ENCODE data around the gene CAD.

The CAD gene

DNA sequence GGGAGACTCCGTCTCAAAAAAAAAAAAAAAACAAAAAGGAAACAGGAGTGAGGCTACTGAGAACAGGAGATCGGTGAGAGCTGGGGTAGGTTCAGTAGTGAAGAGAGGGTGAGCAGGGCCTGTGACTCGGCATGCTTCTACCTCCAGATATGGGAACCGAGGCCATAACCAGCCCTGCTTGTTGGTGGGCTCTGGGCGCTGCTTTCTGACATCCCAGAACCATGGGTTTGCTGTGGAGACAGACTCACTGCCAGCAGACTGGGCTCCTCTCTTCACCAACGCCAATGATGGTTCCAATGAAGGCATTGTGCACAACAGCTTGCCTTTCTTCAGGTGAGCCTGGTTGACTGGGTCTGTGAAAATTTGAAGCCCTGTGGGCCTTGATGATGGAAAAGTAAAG, 6.2 kb downstream of the CAD start:
- DNase-seq: no peak
- TF ChIP-seq POLR2A (IDR thresholded peaks at IDR 0.05; ENCODE audit: low read length) (no peak), GATA1 (IDR thresholded peaks at IDR 0.05; ENCODE audit: low read depth, low read length) (no peak)

DNA sequence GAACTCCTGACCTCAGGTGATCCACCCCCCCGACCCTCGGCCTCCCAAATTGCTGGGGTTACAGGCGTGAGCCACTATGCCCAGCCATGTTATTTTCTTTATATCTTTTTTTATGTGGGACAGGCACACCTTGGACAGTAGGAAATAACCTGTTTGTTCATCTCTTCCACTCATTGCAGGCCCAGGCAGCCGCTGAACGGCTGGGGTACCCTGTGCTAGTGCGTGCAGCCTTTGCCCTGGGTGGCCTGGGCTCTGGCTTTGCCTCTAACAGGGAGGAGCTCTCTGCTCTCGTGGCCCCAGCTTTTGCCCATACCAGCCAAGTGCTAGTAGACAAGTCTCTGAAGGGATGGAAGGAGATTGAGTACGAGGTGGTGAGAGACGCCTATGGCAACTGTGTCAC, 8.4 kb downstream of the CAD start:
- no peak for DNase-seq
- TF ChIP-seq POLR2A (IDR thresholded peaks at IDR 0.05; ENCODE audit: low read length): no peak
- no peak for TF ChIP-seq GATA1 (IDR thresholded peaks at IDR 0.05; ENCODE audit: low read depth, low read length)

DNA sequence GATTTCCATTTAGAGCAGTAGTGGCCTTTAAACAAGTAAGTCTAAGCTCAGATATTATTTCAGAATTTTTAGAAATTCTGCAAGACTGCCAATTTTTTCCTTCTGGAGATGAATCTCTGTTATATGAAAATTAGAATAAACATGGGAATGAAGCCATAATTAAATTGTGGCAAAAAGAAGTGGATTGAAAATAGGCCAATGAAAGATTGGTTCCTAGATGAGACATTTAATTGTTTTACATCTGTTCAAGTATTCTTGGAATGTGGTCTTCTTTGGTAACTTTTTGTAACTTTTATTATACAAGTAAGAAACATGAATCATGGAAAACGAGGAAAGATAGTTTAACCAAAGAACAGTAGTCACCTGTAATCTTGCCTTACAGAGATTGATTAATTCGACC, 10.3 kb downstream of the CAD start:
- TF ChIP-seq GATA1 (IDR thresholded peaks at IDR 0.05; ENCODE audit: low read depth, low read length): no peak
- no peak for TF ChIP-seq POLR2A (IDR thresholded peaks at IDR 0.05; ENCODE audit: low read length)
- no peak for DNase-seq

DNA sequence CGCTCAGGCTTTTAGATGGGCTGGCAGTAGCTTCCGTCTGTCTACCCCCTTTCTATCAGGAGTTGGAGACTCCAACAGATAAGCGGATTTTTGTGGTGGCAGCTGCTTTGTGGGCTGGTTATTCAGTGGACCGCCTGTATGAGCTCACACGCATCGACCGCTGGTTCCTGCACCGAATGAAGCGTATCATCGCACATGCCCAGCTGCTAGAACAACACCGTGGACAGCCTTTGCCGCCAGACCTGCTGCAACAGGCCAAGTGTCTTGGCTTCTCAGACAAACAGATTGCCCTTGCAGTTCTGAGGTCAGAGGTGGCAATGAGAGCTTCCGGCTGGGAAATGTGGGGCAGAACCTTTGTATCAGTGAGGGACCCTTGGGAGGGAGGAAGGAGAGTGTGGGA, 14.8 kb downstream of the CAD start:
- DNase-seq: no peak
- TF ChIP-seq GATA1 (IDR thresholded peaks at IDR 0.05; ENCODE audit: low read depth, low read length): no peak
- TF ChIP-seq POLR2A (IDR thresholded peaks at IDR 0.05; ENCODE audit: low read length): no peak

- no peak for TF ChIP-seq POLR2A (IDR thresholded peaks at IDR 0.05; ENCODE audit: low read length)
- no peak for TF ChIP-seq GATA1 (IDR thresholded peaks at IDR 0.05; ENCODE audit: low read depth, low read length)
- no peak for DNase-seq
These were observed 16.2 kb downstream of the CAD start for GRCh38 chr2:27233341-27233740.

DNA sequence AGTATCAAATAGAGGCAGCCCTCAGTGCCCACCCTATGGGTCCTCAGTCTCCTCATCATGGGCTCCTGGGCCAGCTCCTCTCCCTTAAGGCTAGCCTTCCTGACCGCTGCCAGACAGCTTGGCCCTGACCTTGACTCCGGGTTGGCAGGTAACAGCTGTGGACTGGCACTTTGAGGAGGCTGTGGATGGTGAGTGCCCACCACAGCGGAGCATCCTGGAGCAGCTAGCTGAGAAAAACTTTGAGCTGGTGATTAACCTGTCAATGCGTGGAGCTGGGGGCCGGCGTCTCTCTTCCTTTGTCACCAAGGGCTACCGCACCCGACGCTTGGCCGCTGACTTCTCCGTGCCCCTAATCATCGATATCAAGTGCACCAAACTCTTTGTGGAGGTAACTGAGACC, 19.0 kb downstream of the CAD start:
- TF ChIP-seq GATA1 (IDR thresholded peaks at IDR 0.05; ENCODE audit: low read depth, low read length): no peak
- no peak for TF ChIP-seq POLR2A (IDR thresholded peaks at IDR 0.05; ENCODE audit: low read length)
- DNase-seq: no peak

DNA sequence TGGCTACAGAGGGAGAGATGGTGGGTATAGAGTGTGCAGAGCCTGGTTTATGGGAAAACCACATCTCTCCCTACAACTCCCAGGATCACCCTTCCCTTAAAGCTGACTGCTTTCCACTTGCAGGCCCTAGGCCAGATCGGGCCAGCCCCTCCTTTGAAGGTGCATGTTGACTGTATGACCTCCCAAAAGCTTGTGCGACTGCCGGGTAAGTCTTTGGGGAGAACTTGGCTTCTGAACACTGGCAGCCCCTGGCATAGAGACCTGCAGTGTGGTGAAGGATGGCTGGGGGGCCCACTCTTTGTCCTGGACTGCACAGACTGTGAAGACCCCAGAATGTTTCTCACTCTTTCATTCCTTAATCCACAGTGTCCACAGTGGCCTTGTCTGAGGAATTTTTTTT, 19.5 kb downstream of the CAD start:
- TF ChIP-seq POLR2A (IDR thresholded peaks at IDR 0.05; ENCODE audit: low read length) (no peak), GATA1 (IDR thresholded peaks at IDR 0.05; ENCODE audit: low read depth, low read length) (no peak)
- no peak for DNase-seq

DNA sequence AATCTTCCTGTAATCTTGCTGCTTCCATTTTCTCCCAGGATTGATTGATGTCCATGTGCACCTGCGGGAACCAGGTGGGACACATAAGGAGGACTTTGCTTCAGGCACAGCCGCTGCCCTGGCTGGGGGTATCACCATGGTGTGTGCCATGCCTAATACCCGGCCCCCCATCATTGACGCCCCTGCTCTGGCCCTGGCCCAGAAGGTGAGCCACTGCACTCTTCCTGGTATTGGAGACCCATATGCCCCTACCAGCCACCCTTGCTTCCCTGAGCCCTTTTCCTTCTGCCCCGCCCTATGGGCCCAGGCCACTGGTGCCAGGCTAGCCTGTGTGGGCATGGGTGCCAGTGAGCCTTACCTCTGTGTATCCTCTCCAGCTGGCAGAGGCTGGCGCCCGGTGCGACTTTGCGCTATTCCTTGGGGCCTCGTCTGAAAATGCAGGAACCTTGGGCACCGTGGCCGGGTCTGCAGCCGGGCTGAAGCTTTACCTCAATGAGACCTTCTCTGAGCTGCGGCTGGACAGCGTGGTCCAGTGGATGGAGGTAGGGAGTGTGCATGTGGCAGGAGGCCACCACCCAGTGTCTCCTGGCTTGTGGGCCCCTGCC, 20.3 kb downstream of the CAD start:
- no peak for TF ChIP-seq POLR2A (IDR thresholded peaks at IDR 0.05; ENCODE audit: low read length)
- no peak for TF ChIP-seq GATA1 (IDR thresholded peaks at IDR 0.05; ENCODE audit: low read depth, low read length)

GRCh38 chr2:27238976-27239375, 21.8 kb downstream of the CAD start:
- TF ChIP-seq GATA1 (IDR thresholded peaks at IDR 0.05; ENCODE audit: low read depth, low read length) (no peak), POLR2A (IDR thresholded peaks at IDR 0.05; ENCODE audit: low read length) (no peak)
- no peak for DNase-seq

More for the DNA sequence above, 20.3 kb downstream of the CAD start:
- DNase-seq: no peak

DNA sequence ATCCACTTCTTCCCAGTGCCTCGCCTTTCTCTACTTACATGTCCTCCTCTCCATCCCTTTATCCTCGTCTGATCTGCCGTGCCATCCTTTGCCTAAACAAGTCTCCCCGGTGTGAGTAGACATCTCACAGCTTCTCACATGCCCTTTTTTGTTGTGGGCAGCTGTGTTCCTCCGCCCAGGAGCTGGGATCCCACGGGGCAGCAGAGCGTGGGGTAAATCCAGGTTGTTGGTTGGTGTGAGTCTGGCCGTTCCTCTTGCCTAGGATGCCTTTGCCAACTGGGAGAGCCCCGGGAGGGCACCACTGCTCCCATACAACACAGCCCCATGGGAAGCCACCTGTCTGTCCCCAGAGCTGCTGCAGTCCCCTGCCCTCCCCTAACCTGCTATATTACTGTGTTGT, 23.2 kb downstream of the CAD start:
- no peak for TF ChIP-seq GATA1 (IDR thresholded peaks at IDR 0.05; ENCODE audit: low read depth, low read length)
- TF ChIP-seq POLR2A (IDR thresholded peaks at IDR 0.05; ENCODE audit: low read length): no peak
- no peak for DNase-seq

DNA sequence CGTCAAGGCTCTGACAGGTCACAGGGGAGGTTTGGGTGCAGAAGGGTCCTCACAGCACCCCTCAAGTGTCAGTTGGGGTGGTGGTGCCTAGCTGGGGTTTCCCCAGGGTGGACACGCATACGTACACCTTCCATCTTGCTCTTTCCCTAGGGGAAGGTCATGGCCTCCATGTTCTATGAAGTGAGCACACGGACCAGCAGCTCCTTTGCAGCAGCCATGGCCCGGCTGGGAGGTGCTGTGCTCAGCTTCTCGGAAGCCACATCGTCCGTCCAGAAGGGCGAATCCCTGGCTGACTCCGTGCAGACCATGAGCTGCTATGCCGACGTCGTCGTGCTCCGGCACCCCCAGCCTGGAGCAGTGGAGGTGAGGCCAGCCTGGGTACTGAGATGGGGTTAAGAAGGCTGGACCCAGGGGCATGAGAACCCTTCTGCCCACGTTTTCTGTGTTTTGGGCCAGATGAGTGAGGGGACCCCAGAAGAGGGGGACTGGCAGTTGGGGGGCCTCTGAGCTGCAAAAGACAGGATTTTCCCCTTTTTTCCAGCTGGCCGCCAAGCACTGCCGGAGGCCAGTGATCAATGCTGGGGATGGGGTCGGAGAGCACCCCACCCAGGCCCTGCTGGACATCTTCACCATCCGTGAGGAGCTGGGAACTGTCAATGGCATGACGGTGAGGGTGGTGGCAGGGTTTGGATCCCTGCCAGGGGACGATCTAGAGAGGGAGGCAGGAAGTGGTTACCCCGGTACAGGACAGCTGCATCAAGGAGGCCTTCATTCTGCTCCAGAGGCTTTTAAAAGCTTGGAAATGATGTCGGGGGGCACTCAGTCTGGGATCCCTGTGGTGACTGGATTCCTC, 24.8 kb downstream of the CAD start:
- no peak for DNase-seq
- TF ChIP-seq POLR2A (IDR thresholded peaks at IDR 0.05; ENCODE audit: low read length): no peak
- TF ChIP-seq GATA1 (IDR thresholded peaks at IDR 0.05; ENCODE audit: low read depth, low read length): no peak

- TF ChIP-seq POLR2A (IDR thresholded peaks at IDR 0.05; ENCODE audit: low read length) (no peak), GATA1 (IDR thresholded peaks at IDR 0.05; ENCODE audit: low read depth, low read length) (no peak)
These were observed 25.4 kb downstream of the CAD start for GRCh38 chr2:27242614-27242951.

GRCh38 chr2:27243391-27244130, 26.4 kb downstream of the CAD start:
- no peak for DNase-seq
- no peak for TF ChIP-seq POLR2A (IDR thresholded peaks at IDR 0.05; ENCODE audit: low read length)

More at GRCh38 chr2:27242614-27242951, 25.4 kb downstream of the CAD start:
- DNase-seq: no peak

- no peak for TF ChIP-seq POLR2A (IDR thresholded peaks at IDR 0.05; ENCODE audit: low read length)
- DNase-seq: no peak
These were observed 27.9 kb downstream of the CAD start for GRCh38 chr2:27245116-27245515.

DNA sequence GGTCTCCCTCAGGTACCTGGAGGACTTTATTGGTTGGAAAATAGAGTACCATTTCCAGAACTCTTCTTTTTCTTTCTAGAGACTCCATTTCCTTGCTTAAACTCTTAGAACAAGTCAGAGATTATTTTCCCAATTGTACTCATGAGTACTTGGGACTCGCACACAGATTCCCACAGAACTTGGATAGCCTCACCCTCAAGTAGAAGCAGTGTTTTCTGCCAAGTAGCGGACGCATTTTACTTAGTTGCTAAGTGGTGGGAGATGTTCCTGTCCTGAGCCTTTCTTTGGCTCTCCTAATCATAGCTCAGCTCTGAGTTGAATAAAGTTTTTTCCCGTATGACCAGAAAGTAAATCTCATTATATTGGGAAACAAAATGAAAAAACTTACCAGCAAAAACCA, 28.5 kb downstream of the CAD start:
- no peak for DNase-seq
- TF ChIP-seq GATA1 (IDR thresholded peaks at IDR 0.05; ENCODE audit: low read depth, low read length) (no peak), POLR2A (IDR thresholded peaks at IDR 0.05; ENCODE audit: low read length) (no peak)

Measured in erythroblast (primary cell).